H1 (cell line): ENCODE data around the gene OASL.

Experiments used
- CTCF ChIP-seq, 3 experiments: IDR thresholded peaks; 1 replicate in 2 of 3; 2 replicates in 1 of 3; pipeline versions ENCODE4 v1.5.1 to v1.6.1; 2011; ENCODE audit warnings: low read length in 3 of 3, mild to moderate bottlenecking in 3 of 3, inconsistent platforms in 2 of 3, low read depth in 1 of 3, moderate library complexity in 1 of 3; ENCODE audit not compliant: insufficient read depth in 1 of 3; ENCODE audit errors: control extremely low read depth in 1 of 3
- JUND ChIP-seq: IDR thresholded peaks from 2 replicates; pipeline ENCODE4 v1.6.1; 2011; ENCODE audit warnings: mild to moderate bottlenecking, improper control_type of control experiment, low read length
- MAX ChIP-seq: IDR thresholded peaks from 2 replicates; pipeline ENCODE4 v1.6.1; 2012; ENCODE audit warnings: inconsistent platforms
- POLR2AphosphoS5 ChIP-seq: IDR thresholded peaks from 2 replicates; pipeline ENCODE4 v1.6.1; 2011; ENCODE audit warnings: low read depth, low read length
- TEAD4 ChIP-seq: IDR thresholded peaks from 2 replicates; pipeline ENCODE4 v1.6.1; 2012; ENCODE audit warnings: low read depth, low read length, inconsistent platforms, mixed read lengths
- TF ChIP-seq, protein P1 (sequence below): IDR thresholded peaks from 2 replicates; pipeline ENCODE4 v1.6.1; 2011; ENCODE audit warnings: low read depth, mild to moderate bottlenecking, low read length; ENCODE audit not compliant: insufficient read depth

DNA sequence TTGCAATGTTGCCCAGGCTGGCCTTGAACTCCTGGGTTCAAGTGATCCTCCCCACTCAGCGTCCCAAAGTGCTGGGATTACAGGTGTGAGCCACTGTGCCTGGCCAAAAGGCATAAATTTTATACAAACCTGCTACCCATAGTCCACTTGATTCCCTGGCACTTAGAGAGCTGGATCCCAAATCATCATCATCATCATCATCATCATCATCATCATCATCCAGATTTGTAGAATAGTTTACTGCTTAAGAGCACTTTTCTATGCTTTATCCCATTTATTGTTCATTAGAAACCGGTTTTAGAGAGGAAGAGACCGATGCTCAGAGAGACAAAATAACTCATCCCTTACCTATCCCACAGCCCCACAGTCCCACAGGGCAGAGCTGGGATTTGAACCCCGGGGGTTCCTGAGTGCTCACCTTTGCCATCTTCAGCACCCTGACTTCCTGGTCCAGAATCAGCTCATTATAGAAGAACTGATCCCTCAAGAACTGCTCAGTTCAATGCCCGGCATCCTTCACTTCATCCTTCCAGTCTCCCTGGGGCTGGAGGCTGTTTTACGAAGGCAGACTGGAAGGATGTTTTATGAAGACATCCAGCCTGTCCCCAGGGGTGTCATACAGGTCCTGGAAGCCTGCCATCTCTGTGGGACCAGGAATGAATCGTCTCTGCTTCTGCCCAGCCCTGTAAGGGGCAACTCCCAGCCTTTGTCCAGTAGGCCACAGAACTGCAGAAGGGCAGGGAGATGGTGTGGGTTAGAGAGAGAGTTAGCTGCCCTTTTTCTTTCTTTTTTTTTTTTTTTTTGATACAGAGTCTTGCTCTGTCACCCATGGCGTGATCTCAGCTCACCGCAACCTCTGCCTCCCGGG is 20.2 kb upstream of the OASL start:
- no peak for TF ChIP-seq CTCF (IDR thresholded peaks at IDR 0.05; ENCODE audit: control extremely low read depth in 1 of 3, insufficient read depth in 1 of 3, low read depth in 1 of 3, low read length in 3 of 3)
- TF ChIP-seq, protein P1, sequence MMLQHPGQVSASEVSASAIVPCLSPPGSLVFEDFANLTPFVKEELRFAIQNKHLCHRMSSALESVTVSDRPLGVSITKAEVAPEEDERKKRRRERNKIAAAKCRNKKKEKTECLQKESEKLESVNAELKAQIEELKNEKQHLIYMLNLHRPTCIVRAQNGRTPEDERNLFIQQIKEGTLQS = no peak
- TF ChIP-seq MAX = no peak
- TF ChIP-seq JUND = no peak
- no peak for TF ChIP-seq POLR2AphosphoS5
- no peak for TF ChIP-seq TEAD4
